HepG2 (cell line): ENCODE measurements around the gene SLAMF9. TPM values are rescaled to one million over a fixed set of nuclear protein-coding genes. Genes with fewer than 3 reads are reported as not detected.

Source experiments
- ATAC-seq: fragments of 200-7000 bp; cut with Tn5 transposase; 3 replicates; pipeline ENCODE4 v1.9.1; 2020; ENCODE audit warnings: mild to moderate bottlenecking, moderate library complexity
- BruUV-seq: library from RNA; stranded (reverse); fragments of 400-500 nt; replicated peaks from 2 replicates; lab custom pipeline; 2021; lab: Mats Ljungman, UMichigan
- CTCF ChIA-PET: fragments of 300-600 bp; formaldehyde crosslinking; extraction: SDS; loops from one replicate; lab custom pipeline; 2021; ENCODE audit warnings: low total read pairs, inconsistent platforms, low intra/inter-chr PET ratio; lab: Yijun Ruan, JAX
- POLR2A ChIA-PET: fragments of 350-600 bp; sonication (Branson Sonifier 250); formaldehyde crosslinking; loops from one replicate; lab custom pipeline; 2020; ENCODE audit warnings: antibody characterized with exemption, inconsistent platforms; lab: Yijun Ruan, JAX
- DNase-seq: peaks from one replicate; pipeline ENCODE4 v3.0.0-alpha.2; 2015; ENCODE audit warnings: low spot score
- FAIRE-seq: peaks from 3 replicates; lab custom pipeline; 2011; peaks lifted over from hg19 to GRCh38; lab: Jason Lieb, UNC
- H2AFZ ChIP-seq: one replicate; pipeline ENCODE4 v1.6.1; 2011; ENCODE audit warnings: low read length, inconsistent platforms
- H3K27ac ChIP-seq: fragments of 300-600 bp; 3 replicates; pipeline ENCODE4 v1.8.0; 2011; ENCODE audit warnings: mixed run types, mild to moderate bottlenecking, mixed read lengths, low read length, inconsistent platforms; ENCODE audit not compliant: insufficient read depth; ENCODE audit errors: extremely low read length
- H3K27me3 ChIP-seq, 2 experiments: fragments of 200-600 bp in 1 of 2; 2 replicates in 1 of 2; 3 replicates in 1 of 2; pipeline versions ENCODE4 v1.6.0 to v1.8.0; 2011; ENCODE audit warnings: low read length in 2 of 2, mild to moderate bottlenecking in 2 of 2, moderate library complexity in 2 of 2, inconsistent platforms in 1 of 2; ENCODE audit not compliant: insufficient read depth in 2 of 2, control insufficient read depth in 1 of 2
- H3K36me3 ChIP-seq, 2 experiments: fragments of 200-600 bp in 1 of 2; replicated peaks in 1 of 2; 2 replicates in 1 of 2; 3 replicates in 1 of 2; pipeline versions ENCODE4 v1.5.1 to v1.8.0; 2011; ENCODE audit warnings: low read length in 2 of 2, inconsistent platforms in 1 of 2; ENCODE audit not compliant: insufficient read depth in 2 of 2, control insufficient read depth in 1 of 2
- H3K4me1 ChIP-seq: 2 replicates; pipeline ENCODE4 v1.5.1; 2012; ENCODE audit warnings: low read length, inconsistent platforms; ENCODE audit not compliant: insufficient read depth
- H3K4me2 ChIP-seq: 2 replicates; pipeline ENCODE4 v1.6.0; 2011; ENCODE audit warnings: low read depth, low read length, inconsistent platforms
- H3K4me3 ChIP-seq, 3 experiments: fragments of 200-600 bp in 1 of 3; sonication (generic), shearing (Covaris generic) in 1 of 3; replicated peaks in 1 of 3; 2 replicates each; pipeline ENCODE4 v1.5.1; 2011 to 2016; ENCODE audit warnings: low read length in 3 of 3, inconsistent platforms in 2 of 3, low read depth in 2 of 3, mild to moderate bottlenecking in 2 of 3, control low read depth in 1 of 3, mixed read lengths in 1 of 3; ENCODE audit not compliant: insufficient read depth in 1 of 3
- H3K79me2 ChIP-seq: one replicate; pipeline ENCODE4 v1.6.1; 2011; ENCODE audit warnings: low read length, inconsistent platforms; ENCODE audit not compliant: insufficient read depth
- H3K9ac ChIP-seq: 2 replicates; pipeline ENCODE4 v1.6.0; 2011; ENCODE audit warnings: mild to moderate bottlenecking, low read depth, low read length, inconsistent platforms; ENCODE audit not compliant: insufficient read depth
- H3K9me3 ChIP-seq: 2 replicates; pipeline ENCODE4 v1.5.1; 2012; ENCODE audit warnings: mild to moderate bottlenecking, low read length
- H4K20me1 ChIP-seq: 2 replicates; pipeline ENCODE4 v1.6.0; 2011; ENCODE audit warnings: inconsistent platforms, mild to moderate bottlenecking, low read length, moderate library complexity; ENCODE audit not compliant: insufficient read depth
- EED ChIP-seq: sonication (generic); formaldehyde crosslinking; IDR thresholded peaks from 2 replicates; pipeline ENCODE4 v1.5.0; 2020; ENCODE audit warnings: mild to moderate bottlenecking, missing genetic modification reagents
- GZF1 ChIP-seq: sonication (generic); formaldehyde crosslinking; IDR thresholded peaks from 2 replicates; pipeline ENCODE4 v1.5.1; 2020; ENCODE audit warnings: mild to moderate bottlenecking, missing genetic modification reagents
- HNF1A ChIP-seq, 2 experiments: sonication (generic) in 1 of 2; formaldehyde crosslinking in 1 of 2; IDR thresholded peaks; 2 replicates each; pipeline versions ENCODE4 v1.4.0 to v1.6.1; 2016 to 2020; ENCODE audit warnings: borderline replicate concordance in 1 of 2, low read depth in 1 of 2, mild to moderate bottlenecking in 1 of 2, missing genetic modification reagents in 1 of 2
- SKI ChIP-seq: fragments of 450-650 bp; IDR thresholded peaks from one replicate; pipeline ENCODE4 v1.6.1; 2018; ENCODE audit warnings: mild to moderate bottlenecking; ENCODE audit not compliant: partially characterized antibody
- TFAP4 ChIP-seq: sonication (generic); IDR thresholded peaks from 2 replicates; pipeline ENCODE4 v1.6.1; 2016; ENCODE audit warnings: low read depth, borderline replicate concordance
- TP53 ChIP-seq: sonication (generic); formaldehyde crosslinking; conservative IDR thresholded peaks from 2 replicates; pipeline ENCODE4 v1.4.0; 2020; ENCODE audit warnings: missing genetic modification reagents
- ZNF687 ChIP-seq: sonication (generic); formaldehyde crosslinking; IDR thresholded peaks from 2 replicates; pipeline ENCODE4 v1.5.1; 2020; ENCODE audit warnings: mild to moderate bottlenecking, missing genetic modification reagents, moderate library complexity
- WGBS: methylation state at CpG from one replicate; pipeline ENCODE4 v1.1.6; 2017; ENCODE audit warnings: low lambda C conversion rate; 5-methylcytosine and 5-hydroxymethylcytosine counted together
- in situ Hi-C: cut with HindIII; loops from 2 replicates; pipeline ENCODE4 v1.10.0; 2017; ENCODE audit warnings: low pct_unique_long_range_greater_than_20kb; ENCODE audit not compliant: extremely low pct_ligation_motif_present
- intact Hi-C: fragments of 100-400 bp; cut with micrococcal nuclease; formaldehyde crosslinking; loops from one replicate; pipeline ENCODE4 v1.10.0; 2022; ENCODE audit not compliant: unreplicated experiment
- polyA plus RNA-seq, 8 experiments: library from polyadenylated mRNA; depleted of rRNA in 3 of 8; stranded (reverse) in 7 of 8; unstranded in 1 of 8; fragments of >200 nt; fragmentation: Illumina TruSeq in 4 of 8; extraction: Trizol in 4 of 8; gene quantifications; 2 replicates each; pipeline versions ENCODE4 v1.2.1 to v1.2.3, GENCODE V29; 2011 to 2016; ENCODE audit warnings: low read depth in 4 of 8, missing spikeins in 1 of 8, mixed read lengths in 1 of 8; ENCODE audit not compliant: insufficient read depth in 1 of 8
- total RNA-seq, 5 experiments: library from RNA; depleted of rRNA; stranded (reverse); fragments of >200 nt; fragmentation: Illumina TruSeq; extraction: Trizol; gene quantifications; 2 replicates each; pipeline ENCODE4 v1.2.3, GENCODE V29; 2016; ENCODE audit warnings: low read depth in 1 of 5
- TF ChIP-seq, protein P1 (sequence below): IDR thresholded peaks from 2 replicates; pipeline ENCODE4 v1.6.1; 2018; ENCODE audit warnings: missing genetic modification reagents, mild to moderate bottlenecking, missing compliant biosample characterization

The SLAMF9 gene
- total and polyA plus RNA-seq, 2 of the 13 experiments (the other 11 are each of a cell fraction or from before 2014, with no cell fraction given) = 0.82 TPM; not detected in 1

- TF ChIP-seq, protein P1, sequence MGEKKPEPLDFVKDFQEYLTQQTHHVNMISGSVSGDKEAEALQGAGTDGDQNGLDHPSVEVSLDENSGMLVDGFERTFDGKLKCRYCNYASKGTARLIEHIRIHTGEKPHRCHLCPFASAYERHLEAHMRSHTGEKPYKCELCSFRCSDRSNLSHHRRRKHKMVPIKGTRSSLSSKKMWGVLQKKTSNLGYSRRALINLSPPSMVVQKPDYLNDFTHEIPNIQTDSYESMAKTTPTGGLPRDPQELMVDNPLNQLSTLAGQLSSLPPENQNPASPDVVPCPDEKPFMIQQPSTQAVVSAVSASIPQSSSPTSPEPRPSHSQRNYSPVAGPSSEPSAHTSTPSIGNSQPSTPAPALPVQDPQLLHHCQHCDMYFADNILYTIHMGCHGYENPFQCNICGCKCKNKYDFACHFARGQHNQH (CRISPR knock-in tag) = no peak
- TF ChIP-seq SKI = peak; percentile 45
- no peak for TF ChIP-seq EED (CRISPR knock-in tag)
These were observed 30.6 kb downstream of the SLAMF9 start (continued) for GRCh38 chr1:159923203-159924024.

DNA sequence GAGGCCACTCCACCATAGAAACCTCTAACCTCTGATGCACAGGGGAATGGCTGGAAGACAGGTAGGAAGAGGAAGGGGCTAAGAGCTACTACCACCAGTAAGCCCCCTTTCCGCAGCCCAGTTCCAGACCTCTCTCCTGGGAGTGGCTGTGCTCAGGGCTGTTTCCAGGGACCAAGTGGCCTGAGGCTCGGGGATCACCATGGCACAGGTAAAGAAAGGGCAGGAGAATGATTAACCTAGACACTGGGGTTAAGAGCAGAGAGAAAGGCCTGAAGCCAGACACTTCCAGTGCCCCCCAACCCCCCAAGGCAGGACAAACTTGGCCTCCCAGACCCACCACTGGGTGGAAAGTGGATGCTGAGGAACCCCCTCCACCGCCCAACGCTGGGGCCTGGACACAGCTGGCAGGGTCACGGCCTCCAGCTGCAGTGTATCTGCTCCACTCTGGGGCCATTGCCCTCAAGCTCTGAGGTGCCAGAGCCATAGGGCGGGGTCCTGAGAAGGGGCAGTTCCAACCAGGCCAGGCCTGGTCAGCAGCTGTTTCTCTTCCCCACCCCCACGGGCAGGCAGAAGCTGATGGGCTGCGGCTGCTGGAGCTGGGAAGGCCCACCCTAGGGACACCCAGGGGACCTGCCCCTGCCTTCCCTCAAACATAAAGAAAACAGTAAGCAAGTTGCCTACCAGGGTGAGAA is 31.4 kb downstream of the SLAMF9 start:
- Histone ChIP-seq H3K27me3 (peaks cover 5 to 28% of the 10 kb centered on the region in 2 experiments; a peak in 4 of 5 replicates), H3K27ac (no peak overlapping the region), H3K4me1 (peaks cover 41% of the 10 kb centered on the region), H3K4me2 (peak overlapping the region; percentile 66), H3K4me3 (peak overlapping the region in 1 of 3 experiments; percentile 56; a peak in 1 of 6 replicates), H2AFZ (no peak overlapping the region), H4K20me1 (no peaks in the 10 kb centered on the region), H3K36me3 (no peaks in the 10 kb centered on the region), H3K79me2 (no peaks in the 10 kb centered on the region), H3K9ac (peak overlapping the region; percentile 66), H3K9me3 (no peaks in the 10 kb centered on the region)
- WGBS = 33% methylated on average over 2 of the region's 8 CpGs
- CTCF ChIA-PET = no interaction called here
- no peak for DNase-seq
- POLR2A ChIA-PET = interaction anchor here (1.3 kb wide), 1 partner anchor 9 kb away, joined by 4 read pairs; no protein-coding TSS in a partner anchor
- no TSS peak for BruUV-seq
- TF ChIP-seq GZF1 (CRISPR knock-in tag) (no peak), ZNF687 (CRISPR knock-in tag) (peak; percentile 27), TFAP4 (peak; percentile 51; the same call in 1 of the 2 replicates), TP53 (CRISPR knock-in tag) (no peak), HNF1A (IDR thresholded peaks at IDR 0.05; ENCODE audit: low read depth) (0 out of 2 replicates have a peak, but pooled peaks have one; percentile 38), HNF1A (CRISPR knock-in tag; IDR thresholded peaks at IDR 0.05; ENCODE audit: borderline replicate concordance) (peak; percentile 42; the same call in 1 of the 2 replicates)
- peak; percentile 50 for ATAC-seq
- in situ Hi-C loops = no loop called here
- no peak for FAIRE-seq
- intact Hi-C loops = no loop called here
